ENCODE measurements around the gene TARS1.

Gene TARS1

GRCh38 chr5:33489481-33490067 is 48.8 kb downstream of the TARS1 start:
- TF ChIP-seq GATA2 (IDR thresholded peaks at IDR 0.05; ENCODE audit: low read depth, low read length), result no peak
- TF ChIP-seq GATA3 (IDR thresholded peaks at IDR 0.05; ENCODE audit: low read depth, low read length), result no peak

GRCh38 chr5:33490071-33490665 is 49.4 kb downstream of the TARS1 start:
- no peak for TF ChIP-seq GATA3 (IDR thresholded peaks at IDR 0.05; ENCODE audit: low read depth, low read length)
- TF ChIP-seq GATA2 (IDR thresholded peaks at IDR 0.05; ENCODE audit: low read depth, low read length), result no peak

- TF ChIP-seq GATA2 (IDR thresholded peaks at IDR 0.05; ENCODE audit: low read depth, low read length) (no peak), GATA3 (IDR thresholded peaks at IDR 0.05; ENCODE audit: low read depth, low read length) (no peak)
These were observed 51.2 kb downstream of the TARS1 start for GRCh38 chr5:33491941-33492340.

- TF ChIP-seq GATA3 (IDR thresholded peaks at IDR 0.05; ENCODE audit: low read depth, low read length), result no peak
- no peak for TF ChIP-seq GATA2 (IDR thresholded peaks at IDR 0.05; ENCODE audit: low read depth, low read length)
These were observed 53.7 kb downstream of the TARS1 start for GRCh38 chr5:33494466-33494865.

- TF ChIP-seq GATA2 (IDR thresholded peaks at IDR 0.05; ENCODE audit: low read depth, low read length) (no peak), GATA3 (IDR thresholded peaks at IDR 0.05; ENCODE audit: low read depth, low read length) (no peak)
These were observed 60.5 kb downstream of the TARS1 start for GRCh38 chr5:33501260-33501659.

- TF ChIP-seq GATA3 (IDR thresholded peaks at IDR 0.05; ENCODE audit: low read depth, low read length) (no peak), GATA2 (IDR thresholded peaks at IDR 0.05; ENCODE audit: low read depth, low read length) (no peak)
These were observed 61.1 kb downstream of the TARS1 start for GRCh38 chr5:33501899-33502298.

GRCh38 chr5:33504570-33504969 is 63.8 kb downstream of the TARS1 start:
- TF ChIP-seq GATA2 (IDR thresholded peaks at IDR 0.05; ENCODE audit: low read depth, low read length) (no peak), GATA3 (IDR thresholded peaks at IDR 0.05; ENCODE audit: low read depth, low read length) (no peak)

GRCh38 chr5:33507426-33507825 is 66.7 kb downstream of the TARS1 start:
- TF ChIP-seq GATA2 (IDR thresholded peaks at IDR 0.05; ENCODE audit: low read depth, low read length) (no peak), GATA3 (IDR thresholded peaks at IDR 0.05; ENCODE audit: low read depth, low read length) (no peak)

GRCh38 chr5:33509036-33509435 is 68.3 kb downstream of the TARS1 start:
- no peak for TF ChIP-seq GATA3 (IDR thresholded peaks at IDR 0.05; ENCODE audit: low read depth, low read length)
- TF ChIP-seq GATA2 (IDR thresholded peaks at IDR 0.05; ENCODE audit: low read depth, low read length), result no peak

- no peak for TF ChIP-seq GATA3 (IDR thresholded peaks at IDR 0.05; ENCODE audit: low read depth, low read length)
- TF ChIP-seq GATA2 (IDR thresholded peaks at IDR 0.05; ENCODE audit: low read depth, low read length), result no peak
These were observed 72.9 kb downstream of the TARS1 start for GRCh38 chr5:33513462-33514185.

- TF ChIP-seq GATA3 (IDR thresholded peaks at IDR 0.05; ENCODE audit: low read depth, low read length) (no peak), GATA2 (IDR thresholded peaks at IDR 0.05; ENCODE audit: low read depth, low read length) (no peak)
These were observed 75.7 kb downstream of the TARS1 start for GRCh38 chr5:33516421-33516820.
